Glomerular endothelial cell (primary cell): ENCODE results near the gene ZNF280B. TPM values are rescaled to one million over a fixed set of nuclear protein-coding genes. Genes with fewer than 3 reads are reported as not detected.
"Not testable (repeated sequence)": the region's sequence is repeated elsewhere in the genome, so short reads cannot be mapped to it uniquely, and the experiment has no call there.

ENCODE experiments used
- DNase-seq: peaks from one replicate; pipeline ENCODE4 v3.0.0-alpha.2; 2011; ENCODE audit warnings: low read depth, low spot score; ENCODE audit errors: extremely low read depth
- total RNA-seq: library from RNA; depleted of rRNA; stranded (reverse); fragments of >200 nt; gene quantifications from 2 replicates; pipeline ENCODE4 v1.2.3, GENCODE V29; 2015

Gene ZNF280B
- total RNA-seq, 1 donor from 2014 or later = 2.5 TPM

DNA sequence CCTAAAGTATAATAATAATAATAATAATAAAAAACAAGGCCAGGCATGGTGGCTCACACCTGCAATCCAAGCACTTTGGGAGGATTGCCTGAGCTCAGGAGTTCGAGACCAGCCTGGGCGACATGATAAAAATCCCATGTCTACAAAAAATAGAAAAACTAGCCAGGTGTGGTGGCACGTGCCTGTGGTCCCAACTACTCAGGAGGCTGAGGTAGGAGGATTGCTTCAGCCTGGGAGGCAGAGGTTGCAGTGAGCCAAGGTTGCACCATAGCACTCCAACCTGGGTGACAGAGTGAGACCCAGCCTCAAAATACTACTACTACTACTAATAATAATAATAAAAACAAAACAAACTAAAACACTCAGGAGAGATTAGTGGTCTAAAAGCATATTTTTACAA lies 27.1 kb upstream of the ZNF280B start:
- no peak for DNase-seq

DNA sequence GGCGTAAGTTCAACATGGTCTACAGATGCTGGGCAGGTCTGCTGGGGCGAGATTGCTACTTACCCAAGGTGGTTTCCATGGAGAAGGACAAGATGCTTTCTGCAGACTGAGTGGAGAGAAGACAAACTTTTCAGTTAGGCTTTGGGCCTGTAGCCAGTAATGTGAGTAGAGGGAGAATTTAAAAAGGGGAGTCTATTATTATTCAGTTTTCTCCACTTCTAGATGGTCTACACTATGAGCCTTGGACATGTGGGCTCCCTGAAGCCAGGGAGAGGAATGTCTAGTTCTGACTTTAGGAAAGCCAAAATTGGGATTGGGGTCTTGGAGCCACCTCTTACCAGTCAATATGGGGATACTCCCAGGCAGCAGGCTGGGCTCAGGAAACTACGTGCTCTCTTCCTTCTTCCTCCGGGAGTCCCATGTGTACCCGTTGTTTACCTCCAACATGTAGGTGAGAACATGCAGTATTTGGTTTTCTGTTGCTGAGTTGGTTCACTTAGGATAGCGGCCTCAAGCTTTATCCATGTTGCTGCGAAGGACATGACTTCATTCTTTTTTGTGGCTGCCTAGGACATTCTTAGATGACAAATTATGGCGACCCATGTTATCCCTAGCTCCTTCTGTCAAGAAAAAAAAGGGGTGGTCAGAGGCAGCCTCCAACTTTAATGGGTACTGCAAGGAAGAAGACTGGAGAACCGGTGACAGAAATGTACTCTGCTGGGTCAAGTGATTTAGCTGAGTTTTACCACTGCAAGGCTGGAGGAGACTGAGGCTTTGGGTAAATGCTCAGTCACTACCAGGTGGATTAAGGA lies 26.3 kb upstream of the ZNF280B start:
- no peak for DNase-seq

DNA sequence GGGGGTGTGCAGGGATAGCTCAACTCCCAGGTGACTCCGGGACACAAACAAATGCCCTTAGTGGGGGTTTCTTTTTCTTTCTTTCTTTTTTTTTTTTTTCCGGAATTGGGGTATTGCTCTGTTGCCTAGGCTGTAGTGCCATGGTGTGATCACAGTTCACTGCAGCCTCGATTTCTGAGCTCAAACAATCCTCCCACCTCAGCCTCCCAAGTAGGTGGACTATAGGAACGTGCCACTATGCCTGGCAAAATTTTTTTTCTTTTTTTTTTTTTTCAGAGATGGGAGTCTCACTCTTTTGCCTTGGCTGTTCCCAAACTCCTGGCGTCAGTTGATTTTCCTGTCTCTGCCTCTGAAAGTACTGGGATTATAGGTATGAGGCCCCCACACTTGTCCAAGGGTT lies 25.3 kb upstream of the ZNF280B start:
- DNase-seq = no peak

DNA sequence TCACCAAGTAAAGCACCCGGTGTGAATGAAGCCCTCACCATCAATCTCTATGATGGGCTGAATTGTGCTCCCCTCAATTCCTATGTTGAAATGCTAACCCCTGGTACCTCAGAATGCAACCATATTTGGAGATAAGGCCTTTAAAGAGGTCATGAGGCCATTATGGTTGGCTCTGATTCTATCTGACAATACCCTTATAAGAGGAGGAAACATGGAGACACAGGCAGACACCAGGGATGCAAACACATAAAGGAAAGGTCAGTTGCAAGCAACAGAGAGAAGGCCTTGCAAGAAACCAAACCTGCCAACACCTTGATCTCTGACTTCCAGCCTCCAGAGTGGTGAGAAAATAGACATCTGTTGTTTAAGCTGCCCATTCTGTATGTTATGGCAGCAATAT lies 24.9 kb upstream of the ZNF280B start:
- no peak for DNase-seq

DNA sequence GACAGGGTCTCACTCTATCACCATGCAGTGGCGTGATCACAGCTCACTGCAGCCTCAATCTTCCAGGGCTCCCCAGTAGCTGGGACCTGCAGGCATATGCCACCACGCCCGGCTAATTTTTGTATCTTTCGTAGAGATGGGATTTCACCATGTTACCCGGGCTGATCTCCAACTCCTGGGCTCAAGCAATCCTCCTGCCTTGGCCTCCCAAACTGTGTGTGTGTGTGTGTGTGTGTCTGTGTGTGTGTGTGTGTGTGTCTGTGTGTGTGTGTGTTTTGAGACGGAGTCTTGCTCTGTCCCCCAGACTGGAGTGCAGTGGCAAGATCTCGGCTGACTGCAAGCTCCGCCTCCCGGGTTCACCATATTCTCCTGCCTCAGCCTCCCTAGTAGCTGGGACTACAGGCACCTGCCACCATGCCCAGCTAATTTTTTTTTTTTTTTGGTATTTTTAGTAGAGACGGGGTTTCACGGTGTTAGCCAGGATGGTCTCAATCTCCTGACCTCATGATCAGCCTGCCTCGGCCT lies 24.1 kb upstream of the ZNF280B start:
- DNase-seq = not testable (repeated sequence)

DNA sequence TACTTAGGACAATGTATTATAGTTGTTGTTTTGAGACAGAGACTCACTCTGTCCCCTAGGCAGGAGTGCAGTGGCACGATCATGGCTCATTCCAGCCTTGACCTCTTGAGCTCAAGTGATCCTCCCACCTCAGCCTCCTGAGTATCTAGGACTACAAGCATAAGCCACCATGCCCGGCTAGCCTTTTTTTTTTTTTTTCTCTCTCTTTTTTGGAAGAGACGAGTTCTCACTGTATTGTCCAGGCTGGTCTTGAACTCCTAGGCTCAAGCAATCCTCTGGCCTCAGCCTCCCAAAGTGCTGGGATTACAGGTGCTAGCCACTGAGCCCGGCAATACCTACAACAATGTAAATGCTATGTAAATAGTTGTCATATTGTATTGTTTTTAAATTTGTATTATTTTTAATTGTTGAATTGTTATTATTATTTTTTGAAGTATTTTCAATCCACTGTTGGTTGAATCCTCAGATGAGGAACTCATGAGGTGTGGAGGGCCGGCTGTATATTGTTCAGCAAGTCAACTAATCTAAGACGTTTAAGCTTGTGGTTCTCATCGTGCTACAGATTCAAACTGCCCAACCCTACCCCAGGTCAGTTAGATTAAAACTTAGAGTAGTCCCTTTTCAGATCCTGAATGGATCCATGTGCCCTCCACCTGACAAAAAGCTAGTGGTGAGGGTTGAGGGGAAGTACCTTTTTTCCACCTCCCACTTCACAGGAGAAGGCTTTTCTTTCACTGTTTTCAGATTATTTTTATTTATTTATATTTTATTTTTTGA lies 23.4 kb upstream of the ZNF280B start:
- no peak for DNase-seq

DNA sequence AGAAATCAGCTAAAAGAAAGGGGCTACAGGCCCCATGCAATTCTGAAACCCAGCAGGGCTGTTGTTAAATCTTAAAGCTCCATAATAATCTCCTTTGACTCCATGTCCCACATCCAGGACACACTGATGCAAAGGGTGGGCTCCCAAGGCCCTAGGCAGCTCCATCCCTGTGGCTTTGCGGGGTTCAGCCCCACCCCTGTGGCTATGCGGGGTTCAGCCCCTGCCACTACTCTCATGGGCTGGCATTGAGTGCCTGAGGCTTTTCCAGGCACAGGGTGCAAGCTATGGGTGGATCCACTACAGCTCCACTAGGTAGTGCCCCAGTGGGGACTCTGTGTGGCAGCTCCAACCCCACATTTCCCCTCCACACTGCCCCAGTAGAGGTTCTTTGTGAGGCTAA lies 20.2 kb upstream of the ZNF280B start:
- no peak for DNase-seq

DNA sequence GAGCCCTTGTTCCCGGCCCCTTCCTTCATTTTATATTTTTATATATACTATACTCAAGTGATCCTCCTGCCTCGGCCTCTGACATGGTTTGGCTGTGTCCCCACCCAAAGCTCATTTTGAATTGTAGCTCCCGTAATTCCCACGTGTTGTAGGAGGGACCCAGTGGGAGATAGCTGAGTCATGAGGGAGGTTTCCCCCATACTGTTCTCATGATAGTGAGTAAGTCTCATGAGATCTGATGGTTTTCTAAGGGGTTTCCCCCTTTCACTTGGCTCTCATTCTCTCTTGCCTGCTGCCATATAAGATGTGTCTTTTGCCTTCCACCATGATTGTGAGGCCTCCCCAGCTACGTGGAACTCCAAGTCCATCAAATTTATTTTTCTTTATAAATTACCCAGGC lies 18.8 kb upstream of the ZNF280B start:
- DNase-seq = no peak

DNA sequence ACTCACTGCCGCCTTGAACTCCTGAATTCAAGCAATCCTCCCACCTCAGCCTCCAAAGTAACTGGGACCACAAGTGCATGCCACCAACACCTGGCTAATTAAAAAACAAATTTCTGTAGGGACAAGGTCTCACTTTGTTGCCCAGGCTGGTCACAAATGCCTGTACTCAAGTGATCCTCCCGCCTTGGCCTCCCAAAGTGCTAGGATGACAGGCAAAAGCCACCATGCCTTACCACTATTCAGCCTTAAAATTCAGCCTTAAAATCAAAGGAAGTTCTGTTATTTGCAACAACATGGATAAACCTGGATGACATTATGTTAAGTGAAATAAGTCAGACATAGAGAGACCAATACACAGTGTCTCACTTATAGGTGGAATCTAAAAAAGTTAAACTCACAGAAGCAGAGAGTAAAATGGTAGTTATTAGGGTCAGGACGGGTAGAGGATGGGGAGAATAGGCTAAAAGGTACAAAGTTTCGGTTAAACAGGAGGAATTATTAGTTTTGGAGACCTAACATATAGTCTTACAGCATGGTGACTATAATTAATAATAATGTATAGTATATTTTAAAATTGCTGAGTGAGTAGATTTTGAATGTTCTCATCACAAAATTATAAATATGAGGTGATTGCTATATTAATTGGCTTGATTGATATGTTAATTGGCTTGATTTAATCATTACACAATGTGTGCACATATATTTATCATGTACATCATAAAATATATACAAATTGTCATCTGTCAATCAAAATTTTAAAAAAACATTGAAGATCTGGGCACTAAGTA lies 17.8 kb upstream of the ZNF280B start:
- DNase-seq = no peak

DNA sequence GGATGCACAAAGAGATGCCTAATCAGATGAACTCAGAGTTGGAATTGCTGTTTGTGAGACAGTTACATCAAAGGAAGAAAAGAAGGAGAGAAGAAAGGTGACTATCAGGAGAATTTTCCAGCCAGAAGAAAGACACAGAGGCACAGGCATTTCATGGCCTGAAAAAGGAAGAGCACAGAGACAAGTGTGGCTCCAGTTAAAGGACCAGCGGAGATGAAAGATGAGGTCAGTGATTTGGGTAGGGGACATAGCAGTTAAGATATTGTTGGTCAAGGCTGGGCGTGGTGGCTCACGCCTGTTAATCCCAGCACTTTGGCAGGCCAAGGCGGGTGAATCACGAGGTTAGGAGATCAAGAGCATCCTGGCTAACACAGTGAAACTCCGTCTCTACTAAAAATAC lies 15.0 kb upstream of the ZNF280B start:
- no peak for DNase-seq

DNA sequence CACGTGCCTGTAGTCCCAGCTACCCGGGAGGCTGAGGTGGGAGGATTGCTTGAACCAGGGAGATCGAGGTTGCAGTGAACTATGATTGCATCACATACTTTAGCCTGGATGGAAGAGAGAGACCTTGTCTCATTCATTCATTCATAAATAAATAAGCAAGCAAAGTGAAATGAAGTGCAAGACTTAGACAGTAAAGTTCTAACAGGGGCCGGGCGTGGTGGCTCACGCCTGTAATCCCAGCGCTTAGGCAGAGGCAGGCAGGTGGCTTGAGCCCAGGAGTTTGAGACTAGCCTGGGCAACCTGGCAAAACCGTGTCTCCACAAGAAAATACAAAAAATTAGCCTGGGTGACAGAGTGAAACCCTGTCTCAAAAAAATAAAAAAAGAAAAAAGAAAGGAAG lies 13.1 kb upstream of the ZNF280B start:
- DNase-seq = no peak

DNA sequence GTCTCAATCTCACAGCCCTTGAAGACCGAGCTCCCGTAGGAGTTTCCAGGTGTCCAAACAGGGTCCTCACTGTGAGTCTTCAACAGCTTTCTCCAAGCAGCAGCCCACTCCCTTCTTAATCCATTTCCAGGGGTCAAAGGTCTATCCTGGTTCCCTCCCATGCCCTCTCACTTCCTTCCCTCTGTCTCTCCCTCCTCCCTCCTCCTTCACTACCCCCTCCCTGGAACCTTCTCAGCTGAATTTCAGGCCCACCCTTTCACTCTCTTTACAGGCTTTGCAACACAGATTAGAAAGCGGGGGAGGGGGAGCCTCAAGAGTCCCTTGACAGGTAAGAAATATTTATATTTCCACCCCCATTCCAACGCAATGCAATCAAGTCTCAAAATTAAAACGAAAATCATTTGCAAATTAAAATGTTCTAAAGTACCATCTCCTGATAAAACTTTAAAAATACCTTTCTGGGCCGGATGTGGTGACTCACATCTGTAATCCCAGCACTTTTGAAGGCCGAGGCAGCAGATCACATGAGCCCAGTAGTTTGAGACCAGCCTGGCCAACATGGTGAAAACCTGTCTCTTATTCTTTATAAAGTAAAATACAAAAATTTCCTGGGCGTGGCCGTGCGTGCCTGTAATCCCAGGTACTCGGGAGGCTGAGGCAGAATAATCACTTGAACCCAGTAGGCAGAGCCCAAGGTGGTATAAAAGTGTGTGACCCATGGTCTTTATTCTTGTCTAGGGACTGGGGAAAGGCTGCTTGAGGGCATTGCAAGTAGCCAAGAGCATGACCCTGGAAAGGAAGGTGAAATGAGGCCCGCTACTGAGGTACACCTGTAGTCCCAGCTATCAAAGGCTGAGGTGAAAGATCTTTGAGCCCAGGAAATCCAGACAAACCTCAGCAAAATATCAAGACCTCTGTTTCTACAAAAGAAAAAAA lies 12.4 kb upstream of the ZNF280B start:
- DNase-seq = no peak

DNA sequence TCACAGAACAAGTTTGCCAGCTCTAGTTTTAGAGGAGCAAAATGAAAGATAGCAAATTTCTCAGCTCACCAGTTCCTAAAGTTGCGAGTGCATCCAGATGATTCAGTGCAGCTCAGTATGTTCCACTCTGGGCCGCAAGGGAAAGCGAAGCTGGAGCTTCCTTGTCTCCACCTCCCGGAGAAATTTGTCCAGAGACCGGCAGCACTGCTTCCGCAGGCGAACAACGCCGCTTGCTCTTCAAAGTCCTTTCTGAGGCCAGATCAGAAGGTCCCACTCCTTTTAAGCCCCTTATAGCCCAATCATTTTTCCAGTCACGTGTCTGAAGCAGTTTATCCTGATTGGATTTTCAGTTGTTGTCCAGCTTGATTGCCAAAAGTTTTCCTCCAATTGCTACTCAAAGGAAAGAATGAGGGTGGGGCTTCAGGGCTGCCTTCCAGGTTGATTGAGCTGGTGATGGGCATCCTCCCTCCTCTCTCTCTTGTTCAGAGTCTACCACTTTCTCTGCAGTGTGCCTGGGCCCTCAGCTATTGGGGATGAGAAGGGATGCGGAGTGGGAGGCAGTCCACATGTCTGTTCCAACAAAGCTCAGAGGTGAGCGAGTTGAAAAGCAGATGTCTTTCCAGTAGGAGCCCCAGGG lies 11.6 kb upstream of the ZNF280B start, which contains the start of gene ZNF280A:
Gene ZNF280A, minus strand, starts transcription at position 251 of the 637 bp plus-strand sequence. CDS start 4,640 bp downstream, outside the sequence.
- no peak for DNase-seq

DNA sequence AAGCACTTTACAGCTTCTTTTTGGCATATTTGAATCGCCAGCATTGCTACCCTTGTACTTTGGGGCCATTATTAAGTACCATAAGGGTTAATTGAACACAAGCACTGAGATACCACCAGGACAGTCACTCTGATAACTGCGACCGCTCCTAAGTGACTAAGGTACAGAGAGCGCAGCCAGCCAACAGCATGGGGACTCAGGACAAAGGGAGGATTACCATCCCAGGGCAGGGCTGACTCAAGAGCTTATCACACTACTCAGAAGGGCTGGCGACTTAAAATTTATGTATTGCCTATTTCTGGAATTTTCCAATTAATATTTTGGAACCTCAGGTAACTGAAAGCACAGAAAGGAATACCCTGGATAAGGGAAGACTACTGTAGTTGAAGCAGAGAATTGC lies 11.0 kb upstream of the ZNF280B start:
- DNase-seq = no peak

DNA sequence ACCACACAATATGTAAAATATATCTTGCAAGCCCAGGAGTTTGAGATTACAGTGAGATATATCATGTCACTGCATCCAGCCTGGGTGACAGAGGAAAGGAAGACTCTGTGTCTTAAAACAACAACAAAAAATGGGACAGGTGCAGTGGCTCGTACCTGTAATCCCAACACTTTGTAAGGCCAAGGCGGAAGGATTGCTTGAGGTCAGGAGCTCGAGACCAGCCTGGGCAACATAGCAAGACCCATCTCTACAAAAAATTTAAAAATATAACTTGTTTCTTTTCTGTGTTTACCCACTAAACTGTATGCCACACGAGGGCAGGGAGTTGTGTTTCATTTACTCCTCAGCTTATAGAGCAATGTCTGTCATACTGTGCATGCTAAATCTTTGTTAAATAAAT lies 8.4 kb upstream of the ZNF280B start:
- DNase-seq = no peak

DNA sequence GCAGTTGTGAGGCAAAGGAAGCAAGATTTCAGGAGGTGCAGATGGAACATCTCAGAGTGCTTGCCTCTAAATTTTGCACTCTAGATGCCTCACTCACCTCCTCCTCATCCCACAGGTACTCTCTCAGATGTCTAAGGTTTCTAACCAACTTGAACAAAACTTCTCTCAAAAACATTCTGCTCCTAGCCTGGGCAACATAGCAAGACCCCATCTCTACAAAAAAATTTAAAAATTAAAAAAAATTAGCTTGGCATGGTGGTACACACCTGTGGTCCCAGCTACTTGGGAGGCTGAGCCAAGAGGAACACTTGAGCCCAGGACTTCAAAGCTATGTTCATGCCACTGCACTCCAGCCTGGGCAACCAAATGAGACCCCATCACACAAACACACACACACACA lies 7.3 kb upstream of the ZNF280B start:
- DNase-seq = no peak

DNA sequence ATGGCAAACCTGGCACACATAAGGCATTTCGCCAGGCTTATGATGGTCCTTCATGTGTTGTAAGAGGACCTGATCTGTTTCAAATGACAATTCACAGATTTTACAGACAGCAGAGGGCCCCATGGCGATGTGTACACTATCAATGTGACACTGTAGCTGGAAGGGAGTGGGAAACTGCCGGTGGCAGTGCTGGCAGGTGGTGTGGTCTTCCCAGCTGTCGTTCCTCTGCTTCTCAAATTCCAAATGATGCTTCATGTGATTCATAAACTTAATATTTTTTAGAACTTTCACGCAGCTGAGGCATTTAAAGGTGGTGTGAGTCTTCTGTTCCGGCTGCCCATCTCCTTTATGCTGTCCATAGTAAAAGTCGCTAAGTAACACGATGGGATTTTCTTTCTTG lies 5.9 kb upstream of the ZNF280B start:
- DNase-seq = not testable (repeated sequence)

DNA sequence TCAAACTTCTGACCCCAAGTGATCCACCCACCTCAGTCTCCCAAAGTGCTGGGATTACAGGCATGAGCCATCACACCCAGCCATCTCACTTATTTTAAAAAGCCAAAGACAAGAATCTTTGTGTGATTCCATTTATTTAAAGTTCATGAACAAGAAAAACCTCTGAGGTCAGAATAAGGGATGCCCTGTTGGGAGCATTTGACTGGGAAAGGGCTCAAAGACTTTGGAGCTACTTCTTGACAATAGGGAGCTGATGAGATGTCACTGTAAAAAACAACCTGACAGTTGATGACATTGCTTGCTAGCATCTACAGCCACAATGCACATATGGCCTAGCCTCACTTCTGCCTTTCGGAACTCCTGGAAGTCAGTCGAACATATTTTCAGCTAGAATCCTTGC lies 5.1 kb upstream of the ZNF280B start:
- no peak for DNase-seq

DNA sequence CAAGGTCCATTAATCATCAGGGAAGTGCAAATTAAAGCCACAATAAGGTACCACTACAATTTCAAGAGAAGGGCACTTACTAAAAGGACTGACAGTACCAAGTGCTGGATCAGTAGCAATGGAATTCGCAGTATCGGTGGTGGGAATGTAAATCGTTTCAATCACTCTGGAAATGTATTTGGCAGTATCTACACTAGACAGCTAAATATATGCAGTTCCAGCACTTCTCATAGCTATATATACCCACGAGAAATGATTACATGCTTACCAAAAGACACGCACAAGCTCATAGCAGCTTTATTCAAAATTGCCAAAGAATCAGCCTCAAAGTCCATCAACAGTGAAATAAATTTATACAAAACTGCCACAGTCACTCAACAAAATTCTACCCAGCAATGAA lies 4.4 kb upstream of the ZNF280B start:
- no peak for DNase-seq
